ENCODE results near the gene ZG16.

GRCh38 chr16:29765167-29766032 is 12.7 kb upstream of the ZG16 start:
- TF ChIP-seq CTCF (IDR thresholded peaks at IDR 0.05) (no peak), POLR2A (IDR thresholded peaks at IDR 0.05) (no peak)
